Fibroblast of lung (primary cell): ENCODE results near the gene RPL36A. TPM values are rescaled to one million over a fixed set of nuclear protein-coding genes. Genes with fewer than 3 reads are reported as not detected.

ENCODE experiments used
- DNase-seq, 2 donors: peaks; one replicate each; pipeline versions ENCODE4 v3.0.0 to v3.0.0-alpha.2; 2010; ENCODE audit warnings: low read depth in 2 of 2
- H2AFZ ChIP-seq: 2 replicates; pipeline ENCODE4 v1.5.1; 2012; ENCODE audit warnings: low read length, control low read depth, inconsistent platforms
- H3K27ac ChIP-seq: 2 replicates; pipeline ENCODE4 v1.5.1; 2011; ENCODE audit warnings: low read length, control low read depth; ENCODE audit not compliant: insufficient read depth
- H3K27me3 ChIP-seq: 2 replicates; pipeline ENCODE4 v1.5.1; 2011; ENCODE audit warnings: mild to moderate bottlenecking, low read length; ENCODE audit not compliant: control insufficient read depth, insufficient read depth
- H3K36me3 ChIP-seq: 2 replicates; pipeline ENCODE4 v1.5.1; 2011; ENCODE audit warnings: low read length; ENCODE audit not compliant: control insufficient read depth, insufficient read depth
- H3K4me1 ChIP-seq: 2 replicates; pipeline ENCODE4 v1.5.1; 2011; ENCODE audit warnings: low read length; ENCODE audit not compliant: control insufficient read depth, insufficient read depth; ENCODE audit errors: extremely low read depth
- H3K4me2 ChIP-seq: 2 replicates; pipeline ENCODE4 v1.5.1; 2011; ENCODE audit warnings: low read length, control low read depth; ENCODE audit not compliant: insufficient read depth; ENCODE audit errors: extremely low read depth
- H3K4me3 ChIP-seq, 4 experiments: fragments of 200-600 bp in 1 of 4; sonication (generic) in 1 of 4; replicated peaks in 1 of 4; 2 replicates each; pipeline ENCODE4 v1.5.1; 2011 to 2016; ENCODE audit warnings: low read length in 4 of 4, low read depth in 3 of 4, mild to moderate bottlenecking in 3 of 4, control low read depth in 2 of 4, inconsistent platforms in 1 of 4, mixed read lengths in 1 of 4; ENCODE audit not compliant: insufficient read depth in 1 of 4; ENCODE audit errors: control extremely low read depth in 1 of 4
- H3K79me2 ChIP-seq: 2 replicates; pipeline ENCODE4 v1.5.1; 2012; ENCODE audit warnings: mild to moderate bottlenecking, low read length, inconsistent platforms; ENCODE audit not compliant: control insufficient read depth, insufficient read depth
- H3K9ac ChIP-seq: 2 replicates; pipeline ENCODE4 v1.5.1; 2011; ENCODE audit warnings: mild to moderate bottlenecking, low read length, control low read depth; ENCODE audit not compliant: insufficient read depth
- H3K9me3 ChIP-seq: 2 replicates; pipeline ENCODE4 v1.5.1; 2012; ENCODE audit warnings: low read depth, low read length; ENCODE audit not compliant: control insufficient read depth, insufficient read depth
- H4K20me1 ChIP-seq: 2 replicates; pipeline ENCODE4 v1.5.1; 2011; ENCODE audit warnings: low read length; ENCODE audit not compliant: control insufficient read depth, insufficient read depth; ENCODE audit errors: extremely low read depth
- CTCF ChIP-seq, 2 donors: IDR thresholded peaks in 1 of 2; conservative IDR thresholded peaks in 1 of 2; 1 replicate in 1 of 2; 2 replicates in 1 of 2; pipeline ENCODE4 v1.5.1; 2011 to 2012; ENCODE audit warnings: low read length in 2 of 2, control low read depth in 1 of 2, inconsistent platforms in 1 of 2, low read depth in 1 of 2, mild to moderate bottlenecking in 1 of 2
- EZH2 ChIP-seq: IDR thresholded peaks from 2 replicates; pipeline ENCODE4 v1.5.1; 2012; ENCODE audit warnings: low read length, control low read depth, mild to moderate bottlenecking; ENCODE audit errors: missing control alignments
- polyA plus RNA-seq, 2 donors: library from polyadenylated mRNA; depleted of rRNA in 1 of 2; stranded (reverse) in 1 of 2; unstranded in 1 of 2; fragments of >200 nt; gene quantifications; 2 replicates each; pipeline ENCODE4 v1.2.1, GENCODE V29; 2011 to 2012; ENCODE audit warnings: missing spikeins in 1 of 2
- total RNA-seq: library from RNA; depleted of rRNA; stranded (reverse); fragments of >200 nt; gene quantifications from 2 replicates; pipeline ENCODE4 v1.2.1, GENCODE V29; 2014

RPL36A gene
- total and polyA plus RNA-seq, 2 donors (not counting 1 experiment from before 2014, with no cell fraction given), result 305 to 2,209 TPM

DNA sequence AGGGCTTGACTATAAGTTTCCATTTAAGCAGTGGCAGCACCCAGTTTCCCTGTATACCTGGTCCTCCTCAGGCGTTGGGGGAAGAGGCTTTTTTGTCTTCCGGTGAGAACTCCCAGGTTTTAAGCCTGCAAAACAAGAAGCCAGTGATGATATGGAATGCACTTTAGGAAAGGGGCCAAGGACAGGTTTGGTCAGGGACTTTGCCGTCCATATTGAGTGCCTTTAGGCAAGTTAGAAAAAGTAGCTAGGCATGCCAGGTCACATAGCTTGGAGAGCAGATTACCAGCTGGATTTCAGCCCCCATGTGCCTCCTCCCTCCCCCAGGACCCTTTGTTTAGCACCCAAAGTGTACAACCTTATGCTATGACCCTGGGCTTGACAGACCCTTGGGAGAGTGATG lies 28.7 kb upstream of the RPL36A start:
- Histone ChIP-seq H2AFZ (no peak overlapping the region), H3K27ac (no peak overlapping the region), H4K20me1 (no peaks in the 10 kb centered on the region), H3K9ac (no peak overlapping the region), H3K9me3 (no peaks in the 10 kb centered on the region), H3K4me3 (no peak overlapping the region), H3K4me2 (no peak overlapping the region), H3K36me3 (no peaks in the 10 kb centered on the region), H3K79me2 (no peaks in the 10 kb centered on the region), H3K27me3 (no peaks in the 10 kb centered on the region), H3K4me1 (no peaks in the 10 kb centered on the region)
- no peak for DNase-seq
- TF ChIP-seq EZH2, result no peak
- no peak for TF ChIP-seq CTCF (conservative IDR thresholded peaks at IDR 0.05 in 1 of 2, IDR thresholded peaks at IDR 0.05 in 1 of 2; ENCODE audit: low read depth in 1 of 2, low read length in 2 of 2)

DNA sequence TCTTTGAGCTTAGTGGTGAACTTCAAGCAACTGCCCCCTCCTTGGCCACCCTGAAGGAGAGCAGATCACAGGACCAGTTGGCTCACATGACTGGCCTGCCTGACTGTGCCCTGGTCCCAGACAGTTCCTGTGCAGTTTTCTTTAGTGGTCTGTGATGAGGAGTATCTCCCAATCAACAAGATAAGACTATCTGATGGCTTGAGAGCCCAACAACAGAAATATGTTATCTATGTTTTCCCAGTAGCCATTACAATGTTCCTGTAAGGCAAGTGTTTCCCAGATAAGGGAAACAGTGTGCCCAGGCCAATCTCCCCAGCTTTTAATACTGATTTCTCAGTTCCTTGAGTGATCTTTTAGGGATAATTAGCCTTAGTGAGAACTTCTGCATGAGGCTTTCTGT lies 28.1 kb upstream of the RPL36A start:
- DNase-seq, result no peak
- no peak overlapping the region for H3K27ac ChIP-seq
- no peaks in the 10 kb centered on the region for H3K9me3 ChIP-seq
- H3K27me3 ChIP-seq, result no peaks in the 10 kb centered on the region
- no peak overlapping the region for H3K4me2 ChIP-seq
- no peak overlapping the region for H2AFZ ChIP-seq
- no peak overlapping the region for H3K4me3 ChIP-seq
- no peaks in the 10 kb centered on the region for H3K36me3 ChIP-seq
- H4K20me1 ChIP-seq, result no peaks in the 10 kb centered on the region
- no peaks in the 10 kb centered on the region for H3K4me1 ChIP-seq
- no peak overlapping the region for H3K9ac ChIP-seq
- TF ChIP-seq EZH2 (no peak), CTCF (conservative IDR thresholded peaks at IDR 0.05 in 1 of 2, IDR thresholded peaks at IDR 0.05 in 1 of 2; ENCODE audit: low read depth in 1 of 2, low read length in 2 of 2) (no peak)
- H3K79me2 ChIP-seq, result no peaks in the 10 kb centered on the region

GRCh38 chrX:101365301-101365795 lies 25.5 kb upstream of the RPL36A start:
- no peaks in the 10 kb centered on the region for H3K27me3 ChIP-seq
- H3K4me2 ChIP-seq, result no peak overlapping the region
- H2AFZ ChIP-seq, result no peak overlapping the region
- H3K4me1 ChIP-seq, result no peaks in the 10 kb centered on the region
- no peaks in the 10 kb centered on the region for H3K9me3 ChIP-seq
- TF ChIP-seq EZH2 (no peak), CTCF (conservative IDR thresholded peaks at IDR 0.05 in 1 of 2, IDR thresholded peaks at IDR 0.05 in 1 of 2; ENCODE audit: low read depth in 1 of 2, low read length in 2 of 2) (no peak)
- no peaks in the 10 kb centered on the region for H3K36me3 ChIP-seq
- no peaks in the 10 kb centered on the region for H4K20me1 ChIP-seq
- no peak overlapping the region for H3K4me3 ChIP-seq
- H3K79me2 ChIP-seq, result no peaks in the 10 kb centered on the region
- no peak overlapping the region for H3K27ac ChIP-seq
- no peak for DNase-seq
- H3K9ac ChIP-seq, result no peak overlapping the region
